ENCODE results near the gene VIT.
A peak's percentile ranks its signal among the peaks of the same experiment; 100 is the strongest.

The VIT gene, protein sequence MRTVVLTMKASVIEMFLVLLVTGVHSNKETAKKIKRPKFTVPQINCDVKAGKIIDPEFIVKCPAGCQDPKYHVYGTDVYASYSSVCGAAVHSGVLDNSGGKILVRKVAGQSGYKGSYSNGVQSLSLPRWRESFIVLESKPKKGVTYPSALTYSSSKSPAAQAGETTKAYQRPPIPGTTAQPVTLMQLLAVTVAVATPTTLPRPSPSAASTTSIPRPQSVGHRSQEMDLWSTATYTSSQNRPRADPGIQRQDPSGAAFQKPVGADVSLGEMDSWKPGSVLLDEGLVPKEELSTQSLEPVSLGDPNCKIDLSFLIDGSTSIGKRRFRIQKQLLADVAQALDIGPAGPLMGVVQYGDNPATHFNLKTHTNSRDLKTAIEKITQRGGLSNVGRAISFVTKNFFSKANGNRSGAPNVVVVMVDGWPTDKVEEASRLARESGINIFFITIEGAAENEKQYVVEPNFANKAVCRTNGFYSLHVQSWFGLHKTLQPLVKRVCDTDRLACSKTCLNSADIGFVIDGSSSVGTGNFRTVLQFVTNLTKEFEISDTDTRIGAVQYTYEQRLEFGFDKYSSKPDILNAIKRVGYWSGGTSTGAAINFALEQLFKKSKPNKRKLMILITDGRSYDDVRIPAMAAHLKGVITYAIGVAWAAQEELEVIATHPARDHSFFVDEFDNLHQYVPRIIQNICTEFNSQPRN

GRCh38 chr2:36696533-36696932 lies at the start of gene VIT:
VIT (plus strand) TSS chr2:36696707; CDS start chr2:36716371, 19,664 bp downstream.
- DNase-seq, result no peak

DNA sequence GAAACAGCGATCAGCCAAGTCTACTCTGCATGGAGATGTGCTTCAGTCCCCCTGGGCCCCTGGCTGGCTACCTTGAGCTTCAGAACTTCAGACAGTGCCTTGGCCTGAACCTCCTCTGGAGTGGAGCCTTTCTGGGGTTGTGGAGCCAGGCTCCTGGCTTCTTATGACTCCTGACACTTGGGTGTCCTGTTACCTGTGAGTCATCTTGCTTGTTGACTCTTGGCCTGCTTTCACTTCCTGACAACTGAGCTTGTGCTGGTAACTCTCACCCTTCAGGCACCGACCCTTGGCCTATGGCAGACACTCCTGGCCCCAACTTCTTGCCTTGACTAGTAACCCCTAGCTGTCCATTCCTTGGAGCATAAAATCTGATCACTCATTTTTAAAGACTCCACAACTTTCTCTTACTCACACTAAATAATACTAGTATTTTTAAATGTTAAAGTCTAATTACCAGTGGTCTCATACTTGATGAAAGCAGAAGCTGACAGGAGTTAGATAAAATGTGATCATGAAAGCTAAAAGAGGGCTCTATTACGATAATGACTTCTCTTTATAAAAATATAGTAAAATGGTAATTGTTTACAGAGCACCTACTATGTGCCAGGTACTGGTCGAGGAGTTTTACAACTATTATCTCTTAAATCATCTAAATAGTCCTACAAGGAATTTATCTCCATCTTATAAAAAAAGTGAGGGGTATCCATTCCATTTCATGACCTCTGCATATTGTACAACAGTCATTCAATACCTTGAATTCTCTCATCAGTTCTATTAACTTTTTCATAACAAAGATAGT lies 46.3 kb upstream of the VIT start:
- DNase-seq, result no peak

DNA sequence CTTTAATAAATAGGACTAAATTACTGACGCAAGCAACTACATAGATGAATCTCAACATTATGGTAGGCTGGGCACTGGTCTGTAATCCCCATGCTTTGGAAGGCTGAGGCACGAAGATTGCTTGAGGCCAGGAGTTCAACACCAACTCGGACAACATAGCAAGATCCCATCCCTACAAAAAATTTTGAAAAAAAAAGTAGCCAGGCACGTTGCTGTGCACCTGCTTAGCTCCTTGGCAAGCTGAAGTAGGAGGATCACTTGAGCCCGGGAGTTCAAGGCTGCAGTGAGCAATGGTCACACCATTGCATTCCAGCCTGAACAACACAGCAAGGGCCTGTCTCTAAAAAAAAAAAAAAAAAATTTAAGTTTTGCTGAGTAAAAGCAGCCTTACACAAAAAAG lies 43.4 kb upstream of the VIT start:
- DNase-seq, result no peak

- no peak for DNase-seq
Measured at GRCh38 chr2:36653967-36654694, 42.4 kb upstream of the VIT start.

- no peak for DNase-seq
Measured at GRCh38 chr2:36655453-36655852, 41.1 kb upstream of the VIT start.

GRCh38 chr2:36657703-36658102 lies 38.8 kb upstream of the VIT start:
- DNase-seq, result no peak

- no peak for DNase-seq
Measured at GRCh38 chr2:36658277-36658748, 38.2 kb upstream of the VIT start.

GRCh38 chr2:36659218-36659617 lies 37.3 kb upstream of the VIT start:
- no peak for DNase-seq

GRCh38 chr2:36659872-36660312 lies 36.6 kb upstream of the VIT start:
- DNase-seq, result no peak

- no peak for DNase-seq
Measured at GRCh38 chr2:36662638-36663037, 33.9 kb upstream of the VIT start.

- DNase-seq, result no peak
Measured at GRCh38 chr2:36663295-36663694, 33.2 kb upstream of the VIT start.

DNA sequence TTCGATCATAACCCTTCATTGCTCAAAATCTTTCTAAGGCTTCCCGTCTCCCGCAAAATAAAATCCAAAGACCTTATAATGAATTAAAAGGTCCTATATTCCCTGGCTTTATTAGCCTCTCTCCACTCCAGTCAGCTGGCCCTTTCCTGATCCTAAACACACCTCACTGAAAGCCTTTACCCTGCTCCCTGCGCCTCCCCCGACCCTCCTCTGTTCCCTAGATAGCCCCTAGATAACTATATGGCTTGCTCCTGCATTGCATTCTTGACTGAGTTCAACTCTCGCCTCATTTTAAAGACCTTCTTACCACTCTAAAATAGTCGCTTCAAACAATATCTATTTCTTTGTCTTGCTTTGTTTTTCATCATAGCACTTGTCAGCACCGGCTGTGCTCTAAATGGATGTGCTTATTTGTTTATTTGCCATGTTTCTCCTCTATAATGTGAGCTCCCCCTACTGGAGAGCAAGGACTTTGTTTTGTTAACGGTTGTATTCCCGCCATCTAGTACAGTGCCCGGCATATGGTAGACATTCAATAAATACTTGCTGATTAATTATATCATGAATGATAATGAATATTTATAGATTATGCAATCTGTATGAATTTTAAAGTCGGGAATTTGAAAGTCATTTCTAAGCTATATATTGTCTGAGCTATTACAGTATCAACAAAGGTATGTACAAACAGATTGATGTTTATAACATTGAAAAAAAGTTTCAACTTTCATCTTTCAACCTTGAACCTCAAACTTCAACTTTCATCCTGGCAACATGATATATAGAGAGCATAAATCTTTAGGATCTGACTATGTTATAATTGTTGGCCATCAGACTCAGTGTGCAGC lies 32.4 kb upstream of the VIT start:
- DNase-seq, result peak; percentile 50

- no peak for DNase-seq
Measured at GRCh38 chr2:36664696-36665076, 31.8 kb upstream of the VIT start.

DNA sequence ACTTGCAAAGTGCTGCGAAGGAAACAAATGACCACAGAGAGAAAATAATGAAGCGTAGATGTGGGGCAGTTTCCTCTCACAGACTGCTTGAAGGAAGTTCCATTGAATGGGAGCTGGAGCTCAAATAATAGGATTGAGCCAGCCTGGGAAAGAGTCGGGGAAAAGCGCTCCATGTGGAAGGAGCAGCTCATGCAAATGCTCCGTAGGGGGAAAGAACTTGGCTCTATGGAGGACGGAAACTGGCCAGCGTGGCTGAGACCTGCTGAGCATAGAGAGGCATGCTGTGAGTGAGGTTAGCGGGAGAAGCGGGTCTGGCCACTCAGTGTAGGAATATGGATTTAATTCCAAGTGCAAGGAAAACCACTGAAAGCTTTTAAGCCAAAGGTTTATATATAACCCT lies 28.6 kb upstream of the VIT start:
- DNase-seq, result no peak

DNA sequence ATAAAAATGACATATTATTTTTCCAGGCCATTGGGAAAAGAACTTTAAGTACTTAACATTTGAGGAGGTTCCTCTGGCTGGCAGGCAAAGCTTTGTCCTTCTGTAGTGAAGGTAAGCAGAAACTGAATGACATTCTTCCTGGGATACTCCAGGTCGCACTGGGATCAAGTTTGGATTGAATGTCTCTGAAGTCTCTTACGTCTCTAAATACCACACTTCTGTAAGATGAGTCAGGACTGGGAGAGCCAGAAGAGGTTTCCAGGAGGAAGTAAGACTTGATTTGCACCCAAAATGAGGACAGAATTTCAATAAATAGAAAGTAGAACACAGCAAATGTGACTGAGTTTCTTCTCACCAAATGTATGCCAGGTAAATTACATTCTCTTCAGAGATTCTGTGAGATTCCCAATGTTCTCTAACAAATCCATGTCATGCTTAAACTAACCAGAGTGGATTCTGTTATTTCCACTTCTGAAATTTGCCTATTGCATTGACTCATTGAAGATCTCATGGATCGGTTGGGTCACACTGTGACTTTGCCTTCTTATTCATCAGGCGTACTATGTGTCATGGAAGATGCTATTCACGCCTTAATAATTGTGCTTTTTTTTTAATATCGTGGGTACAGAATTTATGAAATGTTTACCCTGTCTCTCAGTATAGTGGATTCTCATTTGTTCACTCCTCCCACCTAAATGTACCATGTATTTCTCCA lies 25.5 kb upstream of the VIT start:
- DNase-seq, result no peak

GRCh38 chr2:36671731-36672130 lies 24.8 kb upstream of the VIT start:
- no peak for DNase-seq

- DNase-seq, result no peak
Measured at GRCh38 chr2:36672199-36672598, 24.3 kb upstream of the VIT start.

- DNase-seq, result peak; percentile 22
Measured at GRCh38 chr2:36675579-36676282, 20.8 kb upstream of the VIT start.

- DNase-seq, result no peak
Measured at GRCh38 chr2:36676364-36676763, 20.1 kb upstream of the VIT start.

DNA sequence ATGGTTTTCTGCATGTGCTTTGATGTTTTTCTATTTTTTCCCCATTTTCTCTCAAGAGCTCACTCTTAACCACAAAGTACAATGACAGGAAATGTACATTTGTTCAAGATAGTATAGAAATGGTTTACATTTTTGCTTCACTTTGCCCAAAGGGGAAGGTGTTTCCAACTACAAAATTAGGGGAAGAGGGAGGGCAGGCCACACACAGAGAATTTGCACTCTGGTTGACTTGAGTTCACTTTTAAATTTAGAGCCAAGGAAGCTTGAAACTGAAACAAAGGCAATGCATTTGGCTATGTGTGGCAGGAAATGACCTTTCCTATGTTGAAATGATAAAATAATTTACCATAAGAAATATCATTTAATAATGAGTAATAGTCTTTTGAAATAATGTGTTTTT lies 19.1 kb upstream of the VIT start:
- no peak for DNase-seq
